Mesenchymal stem cell (in vitro differentiated cells and primary cell): Measurements from ENCODE around the gene PNCK.

Experiments used
- DNase-seq: peaks from one replicate; pipeline ENCODE4 v3.0.0-alpha.2; 2013
- H2AFZ ChIP-seq: one replicate; pipeline ENCODE4 v1.6.1; 2013; ENCODE audit warnings: low read depth, mild to moderate bottlenecking, control low read depth, inconsistent platforms, low read length, moderate library complexity
- H2AK5ac ChIP-seq: 2 replicates; pipeline ENCODE4 v1.6.1; 2013; ENCODE audit warnings: low read length, moderate library complexity, mild to moderate bottlenecking, inconsistent platforms; ENCODE audit not compliant: severe bottlenecking
- H2BK120ac ChIP-seq: one replicate; pipeline ENCODE4 v1.6.1; 2013; ENCODE audit warnings: low read depth, mild to moderate bottlenecking, inconsistent platforms, low read length, moderate library complexity
- H2BK12ac ChIP-seq, 2 experiments: one replicate each; pipeline ENCODE4 v1.6.1; 2013; ENCODE audit warnings: inconsistent platforms in 2 of 2, low read length in 2 of 2, mild to moderate bottlenecking in 2 of 2, moderate library complexity in 2 of 2, control low read depth in 1 of 2
- H2BK15ac ChIP-seq: one replicate; pipeline ENCODE4 v1.6.1; 2013; ENCODE audit warnings: mild to moderate bottlenecking, low read depth, inconsistent platforms; ENCODE audit not compliant: poor library complexity, severe bottlenecking
- H2BK5ac ChIP-seq: 2 replicates; pipeline ENCODE4 v1.6.1; 2013; ENCODE audit warnings: low read depth, mild to moderate bottlenecking, low read length, control low read depth, inconsistent platforms; ENCODE audit not compliant: poor library complexity, severe bottlenecking
- H3K14ac ChIP-seq, 2 experiments: one replicate each; pipeline ENCODE4 v1.6.1; 2013; ENCODE audit warnings: inconsistent platforms in 2 of 2, low read length in 2 of 2, control low read depth in 1 of 2, mild to moderate bottlenecking in 1 of 2, moderate library complexity in 1 of 2
- H3K18ac ChIP-seq, 2 experiments: one replicate each; pipeline ENCODE4 v1.6.1; 2013; ENCODE audit warnings: inconsistent platforms in 2 of 2, low read length in 2 of 2, control low read depth in 1 of 2, low read depth in 1 of 2, mild to moderate bottlenecking in 1 of 2
- H3K23ac ChIP-seq, 2 experiments: one replicate each; pipeline ENCODE4 v1.6.1; 2013; ENCODE audit warnings: inconsistent platforms in 2 of 2, low read length in 2 of 2, mild to moderate bottlenecking in 2 of 2, moderate library complexity in 2 of 2, control low read depth in 1 of 2
- H3K27ac ChIP-seq: 2 replicates; pipeline ENCODE4 v1.5.1; 2013; ENCODE audit warnings: mild to moderate bottlenecking, moderate library complexity, low read length, control low read depth, inconsistent platforms; ENCODE audit not compliant: poor library complexity, severe bottlenecking
- H3K27me3 ChIP-seq, 2 experiments: 2 replicates each; pipeline versions ENCODE4 v1.6.1 to v1.7.0; 2013; ENCODE audit warnings: low read length in 2 of 2, mild to moderate bottlenecking in 2 of 2, moderate library complexity in 2 of 2, control low read depth in 1 of 2, inconsistent platforms in 1 of 2; ENCODE audit not compliant: control insufficient read depth in 1 of 2, insufficient read depth in 1 of 2
- H3K36me3 ChIP-seq, 2 experiments: 2 replicates each; pipeline versions ENCODE4 v1.6.1 to v1.7.0; 2013; ENCODE audit warnings: low read length in 2 of 2, control low read depth in 1 of 2, inconsistent platforms in 1 of 2, low read depth in 1 of 2, mild to moderate bottlenecking in 1 of 2; ENCODE audit not compliant: insufficient read depth in 2 of 2, control insufficient read depth in 1 of 2
- H3K4ac ChIP-seq, 2 experiments: one replicate each; pipeline ENCODE4 v1.6.1; 2013; ENCODE audit warnings: inconsistent platforms in 2 of 2, low read length in 2 of 2, mild to moderate bottlenecking in 2 of 2, moderate library complexity in 2 of 2, control low read depth in 1 of 2, low read depth in 1 of 2
- H3K4me1 ChIP-seq: 2 replicates; pipeline ENCODE4 v1.6.1; 2013; ENCODE audit warnings: low read depth, low read length, control low read depth; ENCODE audit not compliant: control insufficient read depth, insufficient read depth
- H3K4me2 ChIP-seq: 2 replicates; pipeline ENCODE4 v1.6.1; 2013; ENCODE audit warnings: low read length, mild to moderate bottlenecking, inconsistent platforms; ENCODE audit not compliant: poor library complexity, severe bottlenecking
- H3K4me3 ChIP-seq, 2 experiments: 2 replicates each; pipeline versions ENCODE4 v1.5.1 to v1.7.0; 2013; ENCODE audit warnings: low read length in 2 of 2, mild to moderate bottlenecking in 2 of 2, control low read depth in 1 of 2, low read depth in 1 of 2; ENCODE audit not compliant: insufficient read depth in 1 of 2
- H3K79me1 ChIP-seq: replicated peaks from 2 replicates; pipeline ENCODE4 v1.6.1; 2013; ENCODE audit warnings: mild to moderate bottlenecking, control low read depth, low read length, inconsistent platforms; ENCODE audit not compliant: poor library complexity, severe bottlenecking
- H3K9ac ChIP-seq: 2 replicates; pipeline ENCODE4 v1.7.0; 2013; ENCODE audit warnings: mild to moderate bottlenecking, low read length, moderate library complexity
- H3K9me3 ChIP-seq: 2 replicates; pipeline ENCODE4 v1.7.0; 2013; ENCODE audit warnings: mild to moderate bottlenecking, low read length; ENCODE audit not compliant: control insufficient read depth
- H4K8ac ChIP-seq: one replicate; pipeline ENCODE4 v1.6.1; 2013; ENCODE audit warnings: inconsistent platforms, mild to moderate bottlenecking, low read length, moderate library complexity
- H4K91ac ChIP-seq: one replicate; pipeline ENCODE4 v1.6.1; 2013; ENCODE audit warnings: mild to moderate bottlenecking, low read length, inconsistent platforms
- WGBS: methylation state at CpG from one replicate; pipeline ENCODE4 v1.1.7; 2013; ENCODE audit warnings: mixed read lengths; 5-methylcytosine and 5-hydroxymethylcytosine counted together

The PNCK gene

GRCh38 chrX:153704021-153704526 is 30.5 kb upstream of the PNCK start:
- Histone ChIP-seq H3K4me2 (no peak overlapping the region), H3K18ac (no peak overlapping the region), H3K9me3 (no peaks in the 10 kb centered on the region), H3K9ac (no peak overlapping the region), H2BK15ac (no peak overlapping the region), H3K79me1 (peaks cover 20% of the 10 kb centered on the region), H3K14ac (no peak overlapping the region), H2AFZ (no peak overlapping the region), H4K8ac (no peak overlapping the region), H3K4ac (no peak overlapping the region), H2BK120ac (no peak overlapping the region), H2BK12ac (no peak overlapping the region), H2AK5ac (no peak overlapping the region), H2BK5ac (no peak overlapping the region), H3K36me3 (peaks cover 16 to 79% of the 10 kb centered on the region in 2 experiments), H4K91ac (no peak overlapping the region), H3K23ac (no peak overlapping the region), H3K27ac (no peak overlapping the region), H3K4me1 (peaks cover 24% of the 10 kb centered on the region), H3K27me3 (peaks cover 0 to 4% of the 10 kb centered on the region in 2 experiments), H3K4me3 (no peak overlapping the region)
- 97% methylated on average over 15 of the region's 18 CpGs for WGBS
- DNase-seq, result no peak

GRCh38 chrX:153703036-153703370 is 29.4 kb upstream of the PNCK start:
- H2BK5ac ChIP-seq, result no peak overlapping the region
- no peak overlapping the region for H3K4me2 ChIP-seq
- H2BK120ac ChIP-seq, result no peak overlapping the region
- no peak overlapping the region for H2BK15ac ChIP-seq
- H3K4me1 ChIP-seq, result peaks cover 20% of the 10 kb centered on the region
- H3K36me3 ChIP-seq, result peaks cover 13 to 89% of the 10 kb centered on the region in 2 experiments
- no peak overlapping the region for H4K8ac ChIP-seq
- H3K27ac ChIP-seq, result no peak overlapping the region
- no peak overlapping the region for H2AFZ ChIP-seq
- H2AK5ac ChIP-seq, result no peak overlapping the region
- no peak overlapping the region for H3K14ac ChIP-seq
- H2BK12ac ChIP-seq, result no peak overlapping the region
- H3K9ac ChIP-seq, result no peak overlapping the region
- no peak for DNase-seq
- H3K27me3 ChIP-seq, result peaks cover 0 to 5% of the 10 kb centered on the region in 2 experiments
- H4K91ac ChIP-seq, result no peak overlapping the region
- peaks cover 21% of the 10 kb centered on the region for H3K79me1 ChIP-seq
- H3K9me3 ChIP-seq, result no peaks in the 10 kb centered on the region
- no peak overlapping the region for H3K23ac ChIP-seq
- 96% methylated on average over 13 of the region's 16 CpGs for WGBS
- H3K18ac ChIP-seq, result no peak overlapping the region
- no peak overlapping the region for H3K4me3 ChIP-seq
- H3K4ac ChIP-seq, result no peak overlapping the region

GRCh38 chrX:153702336-153703035 is 28.9 kb upstream of the PNCK start:
- Histone ChIP-seq H3K14ac (no peak overlapping the region), H3K9me3 (no peaks in the 10 kb centered on the region), H3K4me3 (no peak overlapping the region), H3K4me1 (peaks cover 19% of the 10 kb centered on the region), H3K27ac (no peak overlapping the region), H3K23ac (no peak overlapping the region), H2AK5ac (no peak overlapping the region), H3K36me3 (peaks cover 13 to 90% of the 10 kb centered on the region in 2 experiments), H3K18ac (no peak overlapping the region), H2BK5ac (no peak overlapping the region), H3K4me2 (no peak overlapping the region), H2BK120ac (no peak overlapping the region), H3K79me1 (peaks cover 20% of the 10 kb centered on the region), H3K4ac (no peak overlapping the region), H3K27me3 (peaks cover 0 to 3% of the 10 kb centered on the region in 2 experiments), H4K91ac (no peak overlapping the region), H2AFZ (no peak overlapping the region), H4K8ac (no peak overlapping the region), H2BK12ac (no peak overlapping the region), H3K9ac (no peak overlapping the region), H2BK15ac (no peak overlapping the region)
- DNase-seq, result no peak
- 93% methylated on average over 13 of the region's 23 CpGs for WGBS

GRCh38 chrX:153701706-153702105 is 28.1 kb upstream of the PNCK start:
- Histone ChIP-seq H2AK5ac (no peak overlapping the region), H3K27me3 (peaks cover 0 to 3% of the 10 kb centered on the region in 2 experiments), H2BK5ac (no peak overlapping the region), H4K91ac (no peak overlapping the region), H3K18ac (no peak overlapping the region), H3K9me3 (no peaks in the 10 kb centered on the region), H4K8ac (no peak overlapping the region), H3K23ac (no peak overlapping the region), H3K14ac (no peak overlapping the region), H2BK12ac (no peak overlapping the region), H3K4me2 (no peak overlapping the region), H3K79me1 (peaks cover 14% of the 10 kb centered on the region), H3K9ac (no peak overlapping the region), H2BK120ac (no peak overlapping the region), H2BK15ac (no peak overlapping the region), H3K4me3 (no peak overlapping the region), H2AFZ (no peak overlapping the region), H3K4ac (no peak overlapping the region), H3K4me1 (peaks cover 19% of the 10 kb centered on the region), H3K27ac (no peak overlapping the region), H3K36me3 (peaks cover 17 to 90% of the 10 kb centered on the region in 2 experiments)
- WGBS, result 90% methylated on average over 6 of the region's 12 CpGs
- DNase-seq, result no peak
